ENCODE data around the gene DOHH.
A peak's percentile ranks its signal among the peaks of the same experiment; 100 is the strongest.
"Not testable (repeated sequence)": the region's sequence is repeated elsewhere in the genome, so short reads cannot be mapped to it uniquely, and the experiment has no call there.

DOHH gene

GRCh38 chr19:3518659-3519058 is 18.2 kb upstream of the DOHH start:
- no peak for DNase-seq

DNA sequence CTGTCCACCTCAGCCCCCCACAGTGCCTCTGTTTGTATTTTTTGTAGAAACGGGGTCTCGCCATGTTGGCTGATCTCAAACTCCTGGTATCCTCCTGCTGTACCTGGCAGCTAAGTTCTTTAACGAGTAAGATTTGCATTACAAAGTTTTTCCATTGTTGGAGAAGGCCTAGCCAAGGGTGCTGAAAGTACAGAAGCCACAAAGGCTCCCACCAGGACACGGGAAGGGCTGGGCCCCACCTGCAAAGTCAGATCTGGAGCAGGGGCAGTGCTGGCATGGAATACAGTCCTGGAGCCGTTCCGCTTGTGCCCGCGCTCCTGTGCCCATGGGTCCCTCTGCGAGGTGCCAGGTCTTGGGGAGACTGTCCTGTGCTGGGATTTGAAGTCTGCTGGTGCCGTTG is 17.8 kb upstream of the DOHH start:
- no peak for DNase-seq

GRCh38 chr19:3517638-3518037 is 17.2 kb upstream of the DOHH start:
- DNase-seq = no peak

DNA sequence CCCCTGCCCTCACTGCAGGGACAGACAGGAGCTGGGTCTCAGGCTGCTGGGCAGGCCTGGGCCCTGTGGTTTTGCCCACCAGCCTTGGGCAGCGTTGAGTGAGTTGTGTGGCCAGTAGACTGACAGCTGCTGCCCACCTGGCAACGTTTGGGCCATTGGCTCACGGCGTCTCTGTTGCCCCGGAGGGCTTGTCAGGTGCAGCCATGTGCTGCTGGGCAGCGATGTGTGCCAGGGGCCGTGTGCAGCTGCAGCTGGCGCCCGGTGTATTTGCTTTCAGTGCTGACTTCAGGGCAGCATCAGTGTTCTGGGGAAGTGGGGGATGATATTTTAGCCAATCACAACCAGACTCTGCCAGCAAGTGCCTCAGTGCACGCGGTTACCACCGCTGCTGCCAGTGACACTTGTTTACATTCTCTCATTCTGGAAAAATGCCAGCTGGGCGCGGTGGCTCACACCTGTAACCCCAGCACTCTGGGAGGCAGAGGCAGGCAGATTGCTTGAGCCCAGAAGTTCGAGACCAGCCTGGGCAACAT is 16.3 kb upstream of the DOHH start:
- DNase-seq = no peak

- no peak for DNase-seq
Measured at GRCh38 chr19:3515891-3516422, 15.5 kb upstream of the DOHH start.

DNA sequence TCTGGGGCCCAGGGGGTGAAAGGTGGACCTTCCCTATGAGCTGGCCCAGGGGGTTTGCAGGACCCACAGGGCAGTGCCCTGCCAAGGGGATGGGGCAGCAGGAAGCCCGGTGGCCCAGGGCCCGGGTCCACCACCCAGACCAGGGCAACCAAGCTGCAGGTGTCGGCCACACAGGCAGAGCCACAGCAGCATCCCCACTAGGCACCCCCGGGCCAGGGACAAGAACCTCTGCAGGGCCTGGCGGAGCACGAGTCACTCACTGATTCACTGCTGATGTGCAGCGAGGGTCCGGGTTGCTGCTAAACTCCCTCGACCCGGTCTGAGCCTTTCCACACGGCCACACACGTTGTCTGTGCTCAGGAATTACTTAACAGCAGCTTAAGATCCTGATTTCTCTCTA is 14.5 kb upstream of the DOHH start:
- DNase-seq = no peak

- DNase-seq = no peak
Measured at GRCh38 chr19:3513229-3514140, 13.0 kb upstream of the DOHH start.

DNA sequence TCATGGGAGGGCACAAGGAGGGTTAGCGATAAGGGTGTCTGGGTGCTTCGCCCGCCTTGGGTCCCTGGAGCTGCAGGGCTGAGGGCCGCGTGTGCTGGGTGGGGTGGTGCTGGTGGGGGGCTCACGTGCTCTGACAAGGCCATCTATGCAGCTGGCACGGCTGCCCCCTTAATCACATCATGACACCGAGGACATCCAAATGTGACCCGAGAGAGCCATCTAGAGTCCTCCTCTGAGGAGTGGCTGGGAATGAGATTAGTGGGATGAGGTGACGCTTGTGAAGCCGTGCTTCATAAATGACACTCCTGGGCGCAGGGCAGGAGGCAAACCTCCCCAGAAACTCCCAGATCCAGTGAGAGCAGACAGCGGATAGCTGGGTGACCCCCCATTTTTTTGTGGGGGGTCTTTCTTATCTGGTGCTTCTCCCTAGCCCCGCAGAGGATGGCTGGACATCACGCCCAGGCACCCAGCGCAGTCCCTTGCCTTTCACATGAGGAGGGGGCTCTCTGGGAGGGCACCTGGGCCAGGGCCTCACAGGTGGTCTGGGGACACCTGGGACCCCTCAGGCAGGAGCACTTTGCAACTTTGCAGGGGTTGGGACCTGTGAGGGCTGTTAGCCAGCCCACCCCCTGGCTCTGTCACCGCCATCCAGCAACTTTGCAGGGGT is 12.2 kb upstream of the DOHH start:
- DNase-seq = no peak

- no peak for DNase-seq
Measured at GRCh38 chr19:3511506-3512251, 11.2 kb upstream of the DOHH start.

DNA sequence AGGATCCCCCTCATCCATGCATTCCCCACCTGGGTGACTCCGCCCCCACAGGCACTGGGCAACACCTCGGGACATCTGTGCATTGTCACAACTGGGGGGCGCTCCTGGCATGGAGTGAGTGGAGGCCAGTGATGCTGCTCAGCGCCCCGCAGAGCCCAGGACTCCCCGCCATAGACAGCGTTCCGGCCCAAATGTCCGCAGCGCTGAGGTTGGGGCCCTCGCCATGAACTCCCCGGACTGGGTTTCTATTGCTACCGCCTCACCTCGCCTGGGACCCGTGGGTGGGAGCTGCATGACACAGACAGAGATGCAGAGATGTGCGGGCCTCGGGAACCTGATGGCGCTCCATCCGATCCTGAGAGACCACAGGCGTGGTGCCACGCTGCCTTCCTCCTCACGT is 10.3 kb upstream of the DOHH start:
- DNase-seq = no peak

DNA sequence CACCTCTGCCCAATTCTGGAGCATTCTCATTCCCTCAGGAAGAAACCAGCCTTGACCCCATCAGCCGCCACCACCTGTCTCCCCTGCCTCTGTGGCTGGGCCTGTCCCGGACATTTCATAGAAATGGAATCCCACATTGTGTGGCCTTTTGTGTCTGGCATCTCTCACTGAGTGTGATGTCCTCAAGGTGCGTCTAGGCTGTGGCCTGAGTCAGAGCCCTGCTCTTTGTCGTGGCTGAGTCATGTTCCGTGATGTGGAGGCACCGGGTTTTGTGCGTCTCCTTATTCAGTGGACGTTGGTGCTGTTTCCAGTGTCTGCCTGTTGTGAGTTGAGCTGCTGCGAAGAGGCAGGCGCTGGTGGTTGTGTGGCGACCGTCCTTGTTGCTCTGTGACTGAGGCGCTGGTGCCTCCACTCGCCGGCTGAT is 9.1 kb upstream of the DOHH start:
- DNase-seq = no peak

DNA sequence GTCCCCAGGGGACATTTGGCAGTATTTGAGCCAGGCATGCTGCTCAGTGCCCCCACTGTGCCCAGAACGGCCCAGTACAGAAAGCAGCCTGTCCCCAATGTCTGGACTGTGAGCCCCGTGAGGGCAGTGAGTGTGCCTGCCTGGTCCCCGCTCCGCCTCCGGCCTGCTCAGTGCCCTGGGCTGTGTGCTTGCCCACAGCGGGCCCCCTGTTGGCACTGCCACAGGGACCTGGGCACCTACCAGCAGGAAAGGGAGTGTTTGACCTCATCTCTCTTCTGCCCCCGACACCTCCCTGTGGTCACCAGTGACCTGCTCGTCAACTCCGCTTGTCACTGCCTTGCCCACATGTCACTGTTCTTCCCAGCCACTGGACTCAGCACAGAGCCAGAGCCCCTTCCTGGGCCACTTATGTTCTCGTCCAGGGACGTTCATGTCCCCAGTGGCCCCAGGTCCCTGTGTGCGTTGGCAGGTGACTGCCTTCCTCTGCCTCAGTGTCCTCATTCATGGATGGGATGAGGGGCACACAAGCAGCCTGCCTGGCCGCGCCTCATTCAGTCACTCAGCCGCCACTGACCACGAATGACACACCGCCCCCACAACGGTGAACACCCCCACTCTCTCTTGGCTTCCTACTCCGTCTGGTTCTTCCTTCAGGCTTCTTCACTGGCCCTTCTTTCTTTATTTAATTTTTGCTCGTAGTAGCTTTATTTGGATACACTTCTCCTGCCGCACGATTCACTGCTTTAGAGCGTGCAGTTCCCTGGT is 8.5 kb upstream of the DOHH start:
- no peak for DNase-seq

- DNase-seq = not testable (repeated sequence)
Measured at GRCh38 chr19:3508121-3508661, 7.7 kb upstream of the DOHH start.

DNA sequence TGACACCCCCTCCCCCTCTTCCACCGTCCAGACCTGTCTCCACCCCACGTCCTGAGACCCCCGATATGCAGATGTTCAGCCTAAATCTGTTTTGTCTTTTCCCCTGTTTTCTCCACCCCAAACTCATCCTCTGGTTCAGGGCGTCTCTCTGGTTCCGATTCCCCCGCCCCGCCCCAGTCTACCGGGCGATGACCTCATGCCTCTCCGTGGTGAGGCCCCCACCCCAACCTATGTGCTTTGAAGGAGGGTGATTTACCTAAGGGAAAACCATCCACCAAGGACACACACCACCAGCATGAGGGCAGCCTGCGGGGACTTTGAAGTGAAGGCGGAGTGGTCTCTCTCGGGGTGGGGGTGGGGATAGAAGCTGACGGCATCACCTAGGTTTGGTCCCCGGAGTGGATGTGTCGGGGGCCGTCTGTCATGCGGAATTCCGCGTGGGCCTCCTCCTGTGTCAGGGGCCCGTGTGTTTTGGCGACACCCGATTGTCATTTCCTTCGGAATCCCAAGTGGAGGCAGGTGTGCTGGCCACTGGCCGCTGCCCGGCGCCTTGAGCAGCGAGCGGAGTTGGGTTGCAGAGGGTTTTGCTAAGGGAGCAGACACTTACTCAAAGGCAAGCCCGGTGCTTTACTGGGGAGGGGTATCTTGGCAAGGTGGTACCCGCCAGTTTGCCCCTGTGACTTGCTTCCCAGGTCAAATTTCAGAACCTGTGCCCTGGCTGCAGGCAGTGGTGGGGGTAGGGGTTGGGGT is 7.1 kb upstream of the DOHH start:
- DNase-seq = no peak

DNA sequence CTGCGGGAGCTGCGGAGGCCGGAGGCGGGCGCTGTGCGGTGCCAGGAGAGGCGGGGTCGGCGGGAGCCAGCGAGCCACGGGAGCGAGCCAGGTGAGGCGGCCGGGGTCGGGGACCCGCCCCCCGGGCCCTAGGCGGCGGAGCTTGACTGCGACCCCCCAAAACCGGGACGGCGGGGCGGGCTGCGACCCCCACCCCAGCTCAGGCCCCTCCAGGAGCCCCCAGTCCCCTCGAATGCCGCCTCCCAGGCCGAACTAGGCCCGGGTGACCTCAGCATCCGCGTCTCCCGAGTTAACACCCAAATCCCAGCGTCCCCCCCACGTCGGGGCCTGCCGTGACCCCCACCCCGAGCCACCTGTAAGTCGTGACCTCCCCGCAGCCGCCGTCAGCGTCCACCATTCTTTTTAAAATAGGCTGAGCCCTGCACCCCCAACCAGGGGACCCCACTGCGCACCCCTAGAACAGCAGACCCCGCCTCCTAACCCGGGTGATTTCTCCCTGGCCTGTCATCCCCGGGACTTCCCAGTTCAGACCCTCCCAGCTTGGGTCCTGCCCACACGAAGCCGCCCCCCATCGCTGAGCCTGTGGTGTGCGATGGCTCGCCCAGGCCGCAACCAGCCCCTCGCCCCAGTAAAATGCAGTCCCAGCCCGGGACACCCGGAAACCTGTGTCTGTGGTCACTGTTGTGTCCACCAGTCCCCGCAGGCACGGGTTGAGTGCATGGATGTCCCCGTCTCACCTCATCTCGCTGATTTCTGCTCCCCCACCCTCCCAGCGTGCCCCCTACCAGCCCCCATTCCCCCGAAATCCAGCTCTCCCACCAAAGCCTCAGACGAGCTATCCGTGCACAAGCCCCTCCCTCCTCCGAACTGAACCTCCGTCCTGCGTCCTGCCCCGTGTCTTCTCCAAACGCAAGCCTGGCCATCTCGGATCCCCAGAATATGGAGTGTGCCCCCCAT is 6.2 kb upstream of the DOHH start:
- DNase-seq = no peak

DNA sequence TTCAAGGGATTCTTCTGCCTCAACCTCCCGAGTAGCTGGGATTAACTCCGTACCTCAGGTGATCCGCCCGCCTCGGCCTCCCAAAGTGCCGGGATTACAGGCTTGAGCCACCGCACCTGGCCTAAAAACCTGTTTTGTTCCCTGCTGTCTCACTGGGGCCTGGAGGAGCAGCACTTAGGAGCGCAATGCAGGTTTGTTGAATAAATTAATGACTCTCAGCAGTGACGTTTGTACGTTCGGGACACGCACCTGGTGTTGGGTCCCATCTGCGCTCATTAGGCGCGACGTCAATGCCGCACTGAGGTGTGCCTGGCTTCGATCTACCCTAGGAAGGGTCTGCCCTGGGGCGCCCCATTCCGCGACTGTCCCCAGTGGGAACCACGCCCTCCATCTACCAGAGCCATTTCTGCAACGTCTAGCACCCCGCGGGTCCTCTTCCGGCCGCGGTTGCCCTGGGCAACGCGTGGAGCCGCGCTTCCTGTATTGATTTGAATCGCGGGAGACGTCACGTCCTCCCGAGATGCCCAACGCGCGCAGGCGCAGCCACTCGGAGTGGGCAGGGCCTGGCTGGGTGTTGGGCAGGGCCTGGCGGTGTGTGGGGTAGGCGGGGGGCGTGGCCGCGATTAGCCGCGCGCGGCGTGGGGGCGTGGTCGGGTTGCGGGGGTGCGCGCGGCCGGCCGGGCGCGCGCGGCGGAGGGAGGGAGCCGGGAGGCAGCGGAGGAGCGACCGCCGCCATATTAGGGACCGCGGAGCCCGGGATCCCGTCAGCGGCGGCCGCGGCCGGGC is 5.3 kb upstream of the DOHH start, which contains the start of gene FZR1:
FZR1 (plus strand) TSS at position 714 of the 786 bp plus-strand sequence. CDS start 16,679 bp downstream, outside the sequence.
- DNase-seq = peak; percentile 91 to 95

DNA sequence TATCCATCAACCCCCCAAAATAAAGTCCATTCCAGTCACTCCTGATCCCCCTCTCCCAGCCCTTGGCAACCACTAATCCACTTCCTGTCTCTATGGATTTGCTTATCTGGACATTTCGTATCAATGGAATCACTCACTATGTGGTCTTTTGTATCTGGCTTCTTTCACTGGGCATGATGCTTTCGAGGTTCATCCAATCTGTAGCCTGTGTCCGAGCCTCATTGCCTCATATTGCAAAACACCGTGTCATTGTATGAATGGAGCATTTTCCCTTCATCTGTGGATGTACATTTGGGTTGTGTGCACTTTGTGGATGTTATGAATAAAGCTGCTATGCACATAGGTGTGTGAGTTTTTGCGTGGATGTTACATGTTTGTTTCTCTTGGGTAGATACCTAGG is 4.3 kb upstream of the DOHH start:
- DNase-seq = no peak

GRCh38 chr19:3503036-3503572 is 2.6 kb upstream of the DOHH start:
- no peak for DNase-seq

GRCh38 chr19:3501780-3502179 is 1.3 kb upstream of the DOHH start:
- DNase-seq = no peak
